NCI-H128 (cell line): ENCODE data around the gene CHRDL2.

Experiments used
- DNase-seq: peaks from one replicate; lab custom pipeline; 2025; ENCODE audit not compliant: unreplicated experiment; lab: John Stamatoyannopoulos, UW

CHRDL2 gene

GRCh38 chr11:74687237-74688023, 43.8 kb downstream of the CHRDL2 start:
- no peak for DNase-seq

- DNase-seq = no peak
Observed at GRCh38 chr11:74686792-74687191, 44.4 kb downstream of the CHRDL2 start.

- no peak for DNase-seq
Observed at GRCh38 chr11:74685905-74686304, 45.3 kb downstream of the CHRDL2 start.

- DNase-seq = no peak
Observed at GRCh38 chr11:74685338-74685737, 45.9 kb downstream of the CHRDL2 start.

GRCh38 chr11:74684661-74685060, 46.6 kb downstream of the CHRDL2 start:
- DNase-seq = no peak

- no peak for DNase-seq
Observed at GRCh38 chr11:74683941-74684481, 47.2 kb downstream of the CHRDL2 start.

- DNase-seq = no peak
Observed at GRCh38 chr11:74683279-74683871, 47.9 kb downstream of the CHRDL2 start.

- DNase-seq = no peak
Observed at GRCh38 chr11:74682731-74683278, 48.4 kb downstream of the CHRDL2 start.

- DNase-seq = no peak
Observed at GRCh38 chr11:74681686-74682651, 49.3 kb downstream of the CHRDL2 start.

GRCh38 chr11:74680703-74681531, 50.3 kb downstream of the CHRDL2 start:
- DNase-seq = no peak

GRCh38 chr11:74680035-74680671, 51.1 kb downstream of the CHRDL2 start:
- DNase-seq = no peak

GRCh38 chr11:74679513-74679865, 51.7 kb downstream of the CHRDL2 start:
- DNase-seq = no peak

- DNase-seq = no peak
Observed at GRCh38 chr11:74678591-74679512, 52.4 kb downstream of the CHRDL2 start.

- no peak for DNase-seq
Observed at GRCh38 chr11:74678041-74678440, 53.2 kb downstream of the CHRDL2 start.

- DNase-seq = no peak
Observed at GRCh38 chr11:74677131-74677530, 54.1 kb downstream of the CHRDL2 start.

- no peak for DNase-seq
Observed at GRCh38 chr11:74676596-74676995, 54.6 kb downstream of the CHRDL2 start.

GRCh38 chr11:74675761-74676160, 55.5 kb downstream of the CHRDL2 start:
- DNase-seq = no peak

- DNase-seq = no peak
Observed at GRCh38 chr11:74673693-74674360, 57.4 kb downstream of the CHRDL2 start.
